Omental fat pad (tissue), 4 donors: ENCODE results near the gene ANKRD9. TPM values are rescaled to one million over a fixed set of nuclear protein-coding genes. Genes with fewer than 3 reads are reported as not detected.
"Not testable (repeated sequence)": the region's sequence is repeated elsewhere in the genome, so short reads cannot be mapped to it uniquely, and the experiment has no call there.

Source experiments
- ATAC-seq: fragments of 150-250 bp; one replicate; pipeline ENCODE4 v1.9.1; 2016; ENCODE audit warnings: mild to moderate bottlenecking, moderate library complexity; ENCODE audit not compliant: low FRiP score
- DNase-seq: peaks from one replicate; pipeline ENCODE4 v3.0.0-alpha.2; 2019; ENCODE audit warnings: low spot score
- CTCF ChIP-seq, 3 donors: fragments of 450-650 bp; IDR thresholded peaks; one replicate each; pipeline ENCODE4 v1.5.1; 2016 to 2017; ENCODE audit warnings: antibody characterized with exemption in 3 of 3, mild to moderate bottlenecking in 3 of 3, moderate library complexity in 2 of 3
- total RNA-seq, 4 donors: library from RNA; depleted of rRNA; stranded (reverse); fragments of >200 nt; gene quantifications; one replicate each; pipeline ENCODE4 v1.1.0, GENCODE V29; 2016

The ANKRD9 gene
- total RNA-seq, 4 donors from 2014 or later = 15.1 to 25.9 (median 23.9) TPM

- no peak for ATAC-seq
- no peak for DNase-seq
Measured at GRCh38 chr14:102541771-102542170, 32.2 kb upstream of the ANKRD9 start.

GRCh38 chr14:102541029-102541491, 31.5 kb upstream of the ANKRD9 start:
- not testable (repeated sequence) for DNase-seq, ATAC-seq

More at GRCh38 chr14:102541771-102542170, 32.2 kb upstream of the ANKRD9 start:
- no peak for TF ChIP-seq CTCF (IDR thresholded peaks at IDR 0.05)

GRCh38 chr14:102540315-102541028, 30.9 kb upstream of the ANKRD9 start:
- ATAC-seq (no peak), DNase-seq (no peak)
- TF ChIP-seq CTCF (IDR thresholded peaks at IDR 0.05) = no peak

GRCh38 chr14:102539544-102540314, 30.2 kb upstream of the ANKRD9 start:
- TF ChIP-seq CTCF (IDR thresholded peaks at IDR 0.05) = no peak
- ATAC-seq (no peak), DNase-seq (no peak)

GRCh38 chr14:102538602-102539543, 29.3 kb upstream of the ANKRD9 start:
- no peak for DNase-seq
- ATAC-seq = no peak
- no peak for TF ChIP-seq CTCF (IDR thresholded peaks at IDR 0.05)

- no peak for TF ChIP-seq CTCF (IDR thresholded peaks at IDR 0.05)
- DNase-seq = no peak
- no peak for ATAC-seq
Measured at GRCh38 chr14:102537981-102538601, 28.5 kb upstream of the ANKRD9 start.
